Ovary (tissue), 9 donors: ENCODE results near the gene FSTL5. TPM values are rescaled to one million over a fixed set of nuclear protein-coding genes. Genes with fewer than 3 reads are reported as not detected.

Experiments used
- DNase-seq, 5 donors: peaks; one replicate each; pipeline ENCODE4 v3.0.0-alpha.2; 2019 to 2020
- H3K27ac ChIP-seq, 2 donors: fragments of 200-600 bp; one replicate each; pipeline versions ENCODE4 v1.5.1 to v1.8.0; 2019 to 2022
- H3K27me3 ChIP-seq: fragments of 200-600 bp; one replicate; pipeline ENCODE4 v1.8.0; 2022
- H3K36me3 ChIP-seq: fragments of 200-600 bp; sonication (generic); one replicate; pipeline ENCODE4 v1.5.1; 2019
- H3K4me1 ChIP-seq: one replicate; pipeline ENCODE4 v1.8.1; 2013; ENCODE audit warnings: mild to moderate bottlenecking, moderate library complexity; ENCODE audit not compliant: insufficient read depth
- H3K4me3 ChIP-seq: fragments of 200-600 bp; sonication (generic); one replicate; pipeline ENCODE4 v1.5.1; 2017
- H3K9me3 ChIP-seq, 2 donors: fragments of 200-600 bp in 1 of 2; sonication (generic) in 1 of 2; one replicate each; pipeline versions ENCODE4 v1.5.1 to v1.8.1; 2013 to 2019; ENCODE audit warnings: mild to moderate bottlenecking in 1 of 2, moderate library complexity in 1 of 2
- CTCF ChIP-seq, 3 donors: fragments of 450-650 bp in 2 of 3; fragments of 200-600 bp in 1 of 3; IDR thresholded peaks; one replicate each; pipeline versions ENCODE4 v1.5.1 to v1.8.0; 2016 to 2022; ENCODE audit warnings: antibody characterized with exemption in 3 of 3, mild to moderate bottlenecking in 1 of 3
- EP300 ChIP-seq: sonication (generic); formaldehyde crosslinking; IDR thresholded peaks from one replicate; pipeline ENCODE4 v1.6.1; 2017; ENCODE audit warnings: antibody characterized with exemption
- POLR2A ChIP-seq: fragments of 450-650 bp; IDR thresholded peaks from one replicate; pipeline ENCODE4 v1.6.1; 2017; ENCODE audit warnings: antibody characterized with exemption, mild to moderate bottlenecking, moderate library complexity
- WGBS, 3 donors: extraction: QIAGEN DNeasy Blood & Tissue Kit in 1 of 3; methylation state at CpG; one replicate each; pipeline versions ENCODE4 v1.1.5 to v1.1.7; 2013 to 2017; 5-methylcytosine and 5-hydroxymethylcytosine counted together
- intact Hi-C, 4 donors: fragments of 100-400 bp; cut with DNase I; formaldehyde crosslinking; loops; one replicate each; pipeline versions ENCODE4 v1.11.0 to v1.15.1; 2022 to 2023
- polyA plus RNA-seq, 2 donors: library from polyadenylated mRNA; stranded (reverse); fragments of 200-250 nt in 1 of 2; fragments of 350-450 nt in 1 of 2; fragmentation: Illumina TruSeq in 1 of 2; extraction: RNeasy Lipid Tissue Mini Kit (QIAGEN cat#74804) in 1 of 2; gene quantifications; one replicate each; pipeline ENCODE4 v1.2.3, GENCODE V29; 2013 to 2014
- total RNA-seq, 7 donors: library from RNA; depleted of rRNA in 2 of 7; stranded (reverse); fragments of >200 nt in 2 of 7; fragmentation: NEBNext Ultra II Directional in 3 of 7; extraction: Animal tissue kit (Norgen Biotek cat#: 25700) in 3 of 7; gene quantifications; one replicate each; pipeline versions ENCODE4 v1.1.0 to v1.2.4, GENCODE V29; 2016 to 2023
- donor health status: DM: no; HTN: no; CAD: no; lungs with moderate emphysema.
- donor health status: DM: no; HTN: no; CAD: no.
- donor health status: Bipolar disorder and iron deficiency.
- donor health status: DM: yes; HTN: yes; CAD: no.
- donor health status: DM: no; HTN: no; CAD: no.
- donor health status: DM: yes; HTN: yes; CAD: no.

FSTL5 gene
- total and polyA plus RNA-seq, 9 donors: 0.05 TPM; not detected in 8

GRCh38 chr4:161546902-161547301 lies 616.9 kb downstream of the FSTL5 start:
- H3K4me1 ChIP-seq: no peaks in the 10 kb centered on the region
- intact Hi-C loops: no loop called here
- no peak for TF ChIP-seq EP300
- no peak for TF ChIP-seq CTCF (IDR thresholded peaks at IDR 0.05)
- TF ChIP-seq POLR2A: no peak
- DNase-seq: no peak
- H3K9me3 ChIP-seq: no peaks in the 10 kb centered on the region
- no peaks in the 10 kb centered on the region for H3K36me3 ChIP-seq
- 65 to 72% (median 69%) methylated on average over 5 of the region's 5 CpGs for WGBS, 3 donors
- H3K4me3 ChIP-seq: no peak overlapping the region
- H3K27me3 ChIP-seq: peaks cover 2% of the 10 kb centered on the region
- no peak overlapping the region for H3K27ac ChIP-seq

GRCh38 chr4:161540265-161540664 lies 623.5 kb downstream of the FSTL5 start:
- Histone ChIP-seq H3K9me3 (no peaks in the 10 kb centered on the region), H3K27ac (no peak overlapping the region), H3K36me3 (no peaks in the 10 kb centered on the region), H3K27me3 (no peaks in the 10 kb centered on the region), H3K4me3 (no peak overlapping the region), H3K4me1 (no peaks in the 10 kb centered on the region)
- TF ChIP-seq EP300 (no peak), CTCF (IDR thresholded peaks at IDR 0.05) (no peak), POLR2A (no peak)
- no peak for DNase-seq
- intact Hi-C loops: no loop called here
- WGBS, 3 donors: 79 to 84% (median 80%) methylated on average over 1 of the region's 1 CpG

- Histone ChIP-seq H3K4me3 (no peak overlapping the region), H3K36me3 (no peaks in the 10 kb centered on the region), H3K27me3 (no peaks in the 10 kb centered on the region), H3K9me3 (no peaks in the 10 kb centered on the region), H3K4me1 (no peaks in the 10 kb centered on the region), H3K27ac (no peak overlapping the region)
- intact Hi-C loops: no loop called here
- TF ChIP-seq POLR2A (no peak), CTCF (IDR thresholded peaks at IDR 0.05) (no peak), EP300 (no peak)
- DNase-seq: no peak
- WGBS, 3 donors: 78 to 89% (median 87%) methylated on average over 4 of the region's 4 CpGs
These were observed 624.9 kb downstream of the FSTL5 start for GRCh38 chr4:161538941-161539340.

- DNase-seq: no peak
- Histone ChIP-seq H3K36me3 (no peaks in the 10 kb centered on the region), H3K4me3 (no peak overlapping the region), H3K9me3 (no peaks in the 10 kb centered on the region), H3K27ac (no peak overlapping the region), H3K4me1 (no peaks in the 10 kb centered on the region), H3K27me3 (no peaks in the 10 kb centered on the region)
- no peak for TF ChIP-seq CTCF (IDR thresholded peaks at IDR 0.05)
- no peak for TF ChIP-seq POLR2A
- TF ChIP-seq EP300: no peak
- intact Hi-C loops: no loop called here
- WGBS, 3 donors: 26 to 44% (median 42%) methylated on average over 1 of the region's 1 CpG
These were observed 633.1 kb downstream of the FSTL5 start for GRCh38 chr4:161530710-161531109.

GRCh38 chr4:161525121-161525520 lies 638.7 kb downstream of the FSTL5 start:
- no peak for TF ChIP-seq EP300
- no peak for TF ChIP-seq POLR2A
- no peak for TF ChIP-seq CTCF (IDR thresholded peaks at IDR 0.05)
- Histone ChIP-seq H3K36me3 (no peaks in the 10 kb centered on the region), H3K4me3 (no peak overlapping the region), H3K27me3 (no peaks in the 10 kb centered on the region), H3K27ac (no peak overlapping the region), H3K9me3 (no peaks in the 10 kb centered on the region), H3K4me1 (no peaks in the 10 kb centered on the region)
- 34 to 80% (median 68%) methylated on average over 1 of the region's 1 CpG for WGBS, 3 donors
- intact Hi-C loops: no loop called here
- no peak for DNase-seq
